PC-3 (cell line): ENCODE results near the gene NAGLU. TPM values are rescaled to one million over a fixed set of nuclear protein-coding genes. Genes with fewer than 3 reads are reported as not detected.

ENCODE experiments used
- ATAC-seq: fragments of 200-7000 bp; cut with Tn5 transposase; 2 replicates; pipeline ENCODE4 v1.9.1; 2020; ENCODE audit warnings: mild to moderate bottlenecking, moderate library complexity
- BruUV-seq: library from RNA; stranded (reverse); fragments of 400-500 nt; replicated peaks from 2 replicates; lab custom pipeline; 2021; lab: Mats Ljungman, UMichigan
- CTCF ChIA-PET: fragments of 300-600 bp; sonication (Branson Sonifier 250); formaldehyde crosslinking; loops from one replicate; lab custom pipeline; 2022; ENCODE audit warnings: antibody characterized with exemption; lab: Charles Lee
- POLR2A ChIA-PET: fragments of 300-600 bp; sonication (Branson Sonifier 250); formaldehyde crosslinking; loops from one replicate; lab custom pipeline; 2022; ENCODE audit warnings: antibody characterized with exemption; ENCODE audit not compliant: unreplicated experiment; lab: Charles Lee
- DNase-seq: peaks from one replicate; pipeline ENCODE4 v3.0.0-alpha.2; 2015
- H2AFZ ChIP-seq: fragments of 300-600 bp; sonication (generic); 2 replicates; pipeline ENCODE4 v1.6.0; 2016; ENCODE audit warnings: antibody characterized with exemption, low read length
- H3F3A ChIP-seq: fragments of 300-600 bp; sonication (generic); one replicate; pipeline ENCODE4 v1.6.0; 2017; ENCODE audit warnings: antibody characterized with exemption, low read length, control low read depth, mild to moderate bottlenecking; ENCODE audit not compliant: unreplicated experiment
- H3K27ac ChIP-seq: fragments of 300-600 bp; sonication (generic); 2 replicates; pipeline ENCODE4 v1.5.1; 2016; ENCODE audit warnings: mild to moderate bottlenecking, low read length
- H3K27me3 ChIP-seq: fragments of 300-600 bp; sonication (generic); 2 replicates; pipeline ENCODE4 v1.6.1; 2016; ENCODE audit warnings: low read length, mixed read lengths
- H3K36me3 ChIP-seq: fragments of 300-600 bp; sonication (generic); 2 replicates; pipeline ENCODE4 v1.6.1; 2016; ENCODE audit warnings: low read depth, mixed run types, low read length, mixed read lengths
- H3K4me1 ChIP-seq: fragments of 300-600 bp; sonication (generic); 2 replicates; pipeline ENCODE4 v1.5.1; 2016; ENCODE audit warnings: low read length; ENCODE audit not compliant: insufficient read depth
- H3K4me2 ChIP-seq: fragments of 300-600 bp; sonication (generic); 2 replicates; pipeline ENCODE4 v1.6.0; 2016; ENCODE audit warnings: low read length
- H3K4me3 ChIP-seq: fragments of 300-600 bp; sonication (generic); 2 replicates; pipeline ENCODE4 v1.5.1; 2016; ENCODE audit warnings: mild to moderate bottlenecking, low read length, mixed read lengths
- H3K79me2 ChIP-seq: fragments of 300-600 bp; sonication (generic); 2 replicates; pipeline ENCODE4 v1.6.1; 2017; ENCODE audit warnings: low read length, mixed read lengths
- H3K9ac ChIP-seq: fragments of 300-600 bp; sonication (generic); 2 replicates; pipeline ENCODE4 v1.6.0; 2016; ENCODE audit warnings: mild to moderate bottlenecking, low read length
- H3K9me2 ChIP-seq: fragments of 300-600 bp; sonication (generic); replicated peaks from 2 replicates; pipeline ENCODE4 v1.6.1; 2016; ENCODE audit warnings: mixed run types, low read length, mixed read lengths
- H3K9me3 ChIP-seq: fragments of 300-600 bp; sonication (generic); 2 replicates; pipeline ENCODE4 v1.6.1; 2016; ENCODE audit warnings: low read length, mixed read lengths
- H4K20me1 ChIP-seq: fragments of 300-600 bp; sonication (generic); 2 replicates; pipeline ENCODE4 v1.6.1; 2016; ENCODE audit warnings: low read length, mixed read lengths
- CTCF ChIP-seq: fragments of 300-600 bp; sonication (generic); conservative IDR thresholded peaks from 2 replicates; pipeline ENCODE4 v1.5.1; 2017; ENCODE audit warnings: antibody characterized with exemption, low read depth, mild to moderate bottlenecking, low read length
- EZH2 ChIP-seq: fragments of 300-600 bp; sonication (generic); IDR thresholded peaks from one replicate; pipeline ENCODE4 v1.6.1; 2017; ENCODE audit warnings: antibody characterized with exemption, mild to moderate bottlenecking, low read length; ENCODE audit not compliant: unreplicated experiment
- EZH2phosphoT487 ChIP-seq: fragments of 300-600 bp; sonication (generic); IDR thresholded peaks from 2 replicates; pipeline ENCODE4 v1.6.1; 2018; ENCODE audit warnings: mild to moderate bottlenecking, antibody characterized with exemption, low read length, borderline replicate concordance
- intact Hi-C: fragments of 100-400 bp; cut with micrococcal nuclease; formaldehyde crosslinking; loops from 2 replicates; pipeline ENCODE4 v1.9.0; 2023
- total RNA-seq: library from RNA; depleted of rRNA; stranded (reverse); fragments of >200 nt; gene quantifications from 2 replicates; pipeline ENCODE4 v1.2.3, GENCODE V29; 2014

NAGLU gene
- total RNA-seq, 1 experiment from 2014 or later, result 4.9 TPM

GRCh38 chr17:42520540-42520951 lies 15.5 kb upstream of the NAGLU start:
- BruUV-seq, result no TSS peak
- ATAC-seq, result peak; percentile 7; the same call in 1 of the 2 replicates

GRCh38 chr17:42521036-42521435 lies 15.0 kb upstream of the NAGLU start:
- no peaks in the 10 kb centered on the region for H3K9me3 ChIP-seq
- no peak for ATAC-seq
- no peaks in the 10 kb centered on the region; the same call in 1 of the 2 replicates for H3K36me3 ChIP-seq
- BruUV-seq, result no TSS peak
- H2AFZ ChIP-seq, result no peak overlapping the region
- no peaks in the 10 kb centered on the region for H3K9me2 ChIP-seq
- no peak overlapping the region for H3K4me2 ChIP-seq
- no peaks in the 10 kb centered on the region for H3K79me2 ChIP-seq
- intact Hi-C loops, result no loop called here
- H3K27ac ChIP-seq, result peak overlapping the region; percentile 74
- no peaks in the 10 kb centered on the region for H3F3A ChIP-seq
- peaks cover 30% of the 10 kb centered on the region for H3K4me1 ChIP-seq
- H3K27me3 ChIP-seq, result no peaks in the 10 kb centered on the region
- H4K20me1 ChIP-seq, result no peaks in the 10 kb centered on the region
- no peak overlapping the region for H3K9ac ChIP-seq
- no peak for TF ChIP-seq EZH2phosphoT487
- no peak for TF ChIP-seq EZH2
- TF ChIP-seq CTCF, result no peak
- DNase-seq, result no peak
- ChIA-PET POLR2A (no interaction called here), CTCF (no interaction called here)
- H3K4me3 ChIP-seq, result no peak overlapping the region

More at GRCh38 chr17:42520540-42520951, 15.5 kb upstream of the NAGLU start:
- ChIA-PET POLR2A (interaction anchor here (0.7 to 1.1 kb wide), 2 partner anchors 420 to 503 kb away, joined by 4 to 9 read pairs; no protein-coding TSS in a partner anchor), CTCF (no interaction called here)
- H3K27me3 ChIP-seq, result no peaks in the 10 kb centered on the region
- no peak overlapping the region for H2AFZ ChIP-seq
- H3K9me3 ChIP-seq, result no peaks in the 10 kb centered on the region
- H3K9ac ChIP-seq, result no peak overlapping the region; the same call in 1 of the 2 replicates
- no peaks in the 10 kb centered on the region; the same call in 1 of the 2 replicates for H3K36me3 ChIP-seq
- no peak overlapping the region for H3K4me3 ChIP-seq
- H3K4me2 ChIP-seq, result peak overlapping the region; percentile 40
- no peaks in the 10 kb centered on the region for H3F3A ChIP-seq
- H3K9me2 ChIP-seq, result no peaks in the 10 kb centered on the region
- H4K20me1 ChIP-seq, result no peaks in the 10 kb centered on the region
- peaks cover 30% of the 10 kb centered on the region for H3K4me1 ChIP-seq
- TF ChIP-seq CTCF, result peak; percentile 47; the same call in 1 of the 2 replicates
- TF ChIP-seq EZH2phosphoT487, result no peak
- no peak for TF ChIP-seq EZH2
- H3K79me2 ChIP-seq, result no peaks in the 10 kb centered on the region
- intact Hi-C loops, result no loop called here
- DNase-seq, result no peak
- H3K27ac ChIP-seq, result peak overlapping the region; percentile 74

GRCh38 chr17:42521666-42522262 lies 14.3 kb upstream of the NAGLU start:
- no peaks in the 10 kb centered on the region for H4K20me1 ChIP-seq
- ATAC-seq, result no peak
- no peak overlapping the region for H2AFZ ChIP-seq
- POLR2A ChIA-PET, result no interaction called here
- H3F3A ChIP-seq, result no peaks in the 10 kb centered on the region
- H3K27me3 ChIP-seq, result no peaks in the 10 kb centered on the region
- BruUV-seq, result no TSS peak
- DNase-seq, result no peak
- no peak overlapping the region for H3K4me3 ChIP-seq
- H3K79me2 ChIP-seq, result no peaks in the 10 kb centered on the region
- H3K4me2 ChIP-seq, result no peak overlapping the region
- H3K9me3 ChIP-seq, result no peaks in the 10 kb centered on the region
- H3K27ac ChIP-seq, result no peak overlapping the region
- intact Hi-C loops, result no loop called here
- H3K9me2 ChIP-seq, result no peaks in the 10 kb centered on the region
- no peak overlapping the region for H3K9ac ChIP-seq
- CTCF ChIA-PET, result no interaction called here
- H3K4me1 ChIP-seq, result peaks cover 30% of the 10 kb centered on the region
- no peaks in the 10 kb centered on the region; the same call in 1 of the 2 replicates for H3K36me3 ChIP-seq
- TF ChIP-seq CTCF (no peak), EZH2 (no peak), EZH2phosphoT487 (no peak)
